ENCODE measurements around the gene CBFA2T3. TPM values are rescaled to one million over a fixed set of nuclear protein-coding genes. Genes with fewer than 3 reads are reported as not detected.
A peak's percentile ranks its signal among the peaks of the same experiment; 100 is the strongest.

The CBFA2T3 gene
- total and polyA plus RNA-seq, 2 of the 8 experiments (the other 6 are each of a cell fraction or from before 2014, with no cell fraction given) = 0.51 to 1.3 TPM

- H3K18ac ChIP-seq (ENCODE audit: extremely low read depth, low read length) = 0 out of 2 replicates have a peak overlapping the region, but pooled peaks have one; percentile 28
- H3K27ac ChIP-seq (ENCODE audit: low read depth, low read length) = no peak overlapping the region
- H2BK5ac ChIP-seq (ENCODE audit: low read depth, low read length) = peak overlapping the region; percentile 82
- WGBS, 2 experiments (ENCODE audit: extremely low coverage in 1 of 2, insufficient coverage in 1 of 2, insufficient read length in 1 of 2, insufficient replicate concordance in 2 of 2, low coverage in 1 of 2, low lambda C conversion rate in 2 of 2, missing lambda C conversion rate in 1 of 2) = 86% methylated on average over 10 of the region's 10 CpGs; no CpG with 5 or more reads in 1 of the 2 experiments
- no peak overlapping the region for H3K4me3 ChIP-seq (ENCODE audit: extremely low read depth in 1 of 4, insufficient read depth in 2 of 4, low read depth in 3 of 4, low read length in 4 of 4)
- no peak overlapping the region for H2BK120ac ChIP-seq (replicated peaks; ENCODE audit: low read depth, low read length)
- H3K14ac ChIP-seq (ENCODE audit: insufficient read length) = no peak overlapping the region
- H3K4ac ChIP-seq (replicated peaks; ENCODE audit: insufficient read length, low read depth, low read length) = no peak overlapping the region
- no peak for TF ChIP-seq EP300 (IDR thresholded peaks at IDR 0.05; ENCODE audit: borderline replicate concordance in 1 of 2, low read depth in 2 of 2, low read length in 2 of 2)
- TF ChIP-seq KDM1A (IDR thresholded peaks at IDR 0.05; ENCODE audit: borderline replicate concordance, low read length) = no peak
- TF ChIP-seq JUND (IDR thresholded peaks at IDR 0.05; ENCODE audit: low read length) = no peak
- no peak for TF ChIP-seq POLR2A (IDR thresholded peaks at IDR 0.05; ENCODE audit: control extremely low read depth in 1 of 2, low read depth in 2 of 2, low read length in 2 of 2)
- TF ChIP-seq CEBPB (IDR thresholded peaks at IDR 0.05; ENCODE audit: low read depth, low read length) = no peak
- no peak for TF ChIP-seq RXRA (IDR thresholded peaks at IDR 0.05; ENCODE audit: insufficient read depth, low read depth, low read length)
- TF ChIP-seq HDAC6 (IDR thresholded peaks at IDR 0.05; ENCODE audit: low read depth, low read length) = no peak
- no peak for TF ChIP-seq RNF2 (IDR thresholded peaks at IDR 0.05; ENCODE audit: borderline replicate concordance, low read depth, low read length, missing control alignments, poor library complexity, severe bottlenecking)
- TF ChIP-seq CBX5 (IDR thresholded peaks at IDR 0.05; ENCODE audit: low read depth, low read length) = no peak
- peaks cover 0 to 2% (median 0%) of the 10 kb centered on the region in 4 experiments; a peak in 1 of 7 replicates for H3K27me3 ChIP-seq (replicated peaks in 1 of 4; ENCODE audit: control insufficient read depth in 3 of 4, extremely low read depth in 1 of 4, insufficient read depth in 3 of 4, low read length in 3 of 4)
- ChIA-PET POLR2A (ENCODE audit: partially characterized antibody) (no interaction called here), CTCF (ENCODE audit: partially characterized antibody) (interaction anchor here (1.2 to 1.6 kb wide), 2 partner anchors 10 to 286 kb away, joined by 3 read pairs; no protein-coding TSS in a partner anchor)
- no peak overlapping the region for H4K5ac ChIP-seq (ENCODE audit: insufficient read length, low read depth, low read length)
- no peaks in the 10 kb centered on the region; a peak in 2 of 7 replicates for H3K4me1 ChIP-seq (replicated peaks in 1 of 4; ENCODE audit: control insufficient read depth in 3 of 4, insufficient read depth in 4 of 4, low read length in 3 of 4)
- peak overlapping the region; percentile 99 for H2BK12ac ChIP-seq (ENCODE audit: low read depth, low read length)
- no peaks in the 10 kb centered on the region for H3K79me2 ChIP-seq (ENCODE audit: control insufficient read depth in 1 of 2, insufficient read depth in 2 of 2, low read length in 2 of 2)
- H4K91ac ChIP-seq (replicated peaks; ENCODE audit: insufficient read length, low read length) = peak overlapping the region; percentile 87
- peak overlapping the region; percentile 99 for H2BK15ac ChIP-seq (ENCODE audit: low read length)
- peak overlapping the region; percentile 83; the same call in 1 of the 2 replicates for H2BK20ac ChIP-seq (ENCODE audit: low read length)
- no peak overlapping the region for H3K4me2 ChIP-seq (ENCODE audit: insufficient read depth in 1 of 2, low read depth in 2 of 2, low read length in 2 of 2)
- H3K9ac ChIP-seq (replicated peaks in 1 of 4; ENCODE audit: extremely low read depth in 1 of 4, low read depth in 3 of 4, low read length in 3 of 4) = no peak overlapping the region; a peak in 1 of 7 replicates
- H3K9me3 ChIP-seq (ENCODE audit: insufficient read depth in 2 of 2, low read depth in 1 of 2, low read length in 1 of 2) = no peaks in the 10 kb centered on the region
- H3K36me3 ChIP-seq (ENCODE audit: control insufficient read depth in 2 of 4, insufficient read depth in 4 of 4, low read length in 3 of 4) = no peaks in the 10 kb centered on the region
- FAIRE-seq (no peak), DNase-seq (ENCODE audit: low read depth in 1 of 2, low spot score in 2 of 2) (no peak)
- no peak overlapping the region for H3K56ac ChIP-seq (replicated peaks; ENCODE audit: insufficient read length, low read depth, low read length)
- no peaks in the 10 kb centered on the region; the same call in 1 of the 2 replicates for H3K79me1 ChIP-seq (ENCODE audit: low read depth, low read length)
- no peak overlapping the region for H3K23ac ChIP-seq (ENCODE audit: insufficient read length)
- H4K8ac ChIP-seq (ENCODE audit: extremely low read depth, insufficient read depth, low read length) = no peak overlapping the region; the same call in 1 of the 2 replicates
- peak overlapping the region; percentile 96; the same call in 1 of the 2 replicates for H2AK5ac ChIP-seq (ENCODE audit: low read depth, low read length)
- H4K20me1 ChIP-seq (replicated peaks in 1 of 2; ENCODE audit: control insufficient read depth in 1 of 2, insufficient read depth in 2 of 2, low read length in 2 of 2) = peaks cover 0 to 5% of the 10 kb centered on the region in 2 experiments
- H2AFZ ChIP-seq (ENCODE audit: low read length) = no peak overlapping the region
- peaks cover under 1% of the 10 kb centered on the region; the same call in 1 of the 2 replicates for H3K23me2 ChIP-seq (ENCODE audit: low read depth, low read length)
Measured at GRCh38 chr16:89023151-89023551, 46.1 kb upstream of the CBFA2T3 start.
